Pancreas (tissue), 10 donors: ENCODE measurements around the gene TSPAN32. TPM values are rescaled to one million over a fixed set of nuclear protein-coding genes. Genes with fewer than 3 reads are reported as not detected.
A peak's percentile ranks its signal among the peaks of the same experiment; 100 is the strongest.

Experiments
- ATAC-seq, 4 donors: fragments of 200-7000 bp; cut with Tn5 transposase; one replicate each; pipeline versions ENCODE4 v1.8.0 to v1.9.1; 2020; ENCODE audit warnings: mild to moderate bottlenecking in 4 of 4, moderate library complexity in 4 of 4
- DNase-seq, 6 donors: peaks; one replicate each; pipeline ENCODE4 v3.0.0-alpha.2; 2020
- FAIRE-seq: peaks from 2 replicates; lab custom pipeline; 2012; peaks lifted over from hg19 to GRCh38; lab: Jason Lieb, UNC
- H3K27ac ChIP-seq, 4 donors: fragments of 200-600 bp; sonication (generic); 1 replicate in 3 of 4; 2 replicates in 1 of 4; pipeline versions ENCODE4 v1.5.0 to v1.8.0; 2020
- H3K27me3 ChIP-seq, 4 donors: fragments of 200-600 bp; one replicate each; pipeline ENCODE4 v1.8.0; 2021
- H3K36me3 ChIP-seq, 3 donors: fragments of 200-600 bp; sonication (generic) in 1 of 3; one replicate each; pipeline versions ENCODE4 v1.5.0 to v1.8.0; 2020 to 2021
- H3K4me1 ChIP-seq, 3 donors: fragments of 200-600 bp; one replicate each; pipeline ENCODE4 v1.8.0; 2021
- H3K4me3 ChIP-seq, 4 donors: fragments of 200-600 bp; sonication (generic) in 2 of 4; one replicate each; pipeline versions ENCODE4 v1.5.0 to v1.8.0; 2020 to 2021
- H3K9me3 ChIP-seq, 4 donors: fragments of 200-600 bp; one replicate each; pipeline ENCODE4 v1.8.0; 2021
- WGBS, 2 donors: extraction: QIAGEN DNeasy Blood & Tissue Kit; methylation state at CpG; one replicate each; pipeline ENCODE4 v1.1.7; 2013; 5-methylcytosine and 5-hydroxymethylcytosine counted together
- intact Hi-C, 3 donors: fragments of 100-400 bp; cut with DNase I; formaldehyde crosslinking; loops; one replicate each; pipeline versions ENCODE4 v1.11.1 to v1.14.2; 2022
- polyA plus RNA-seq, 2 donors: library from polyadenylated mRNA; stranded (reverse); fragments of 200-250 nt; gene quantifications; one replicate each; pipeline ENCODE4 v1.2.3, GENCODE V29; 2013
- total RNA-seq, 6 donors: library from RNA; stranded (reverse); fragmentation: NEBNext Ultra II Directional in 4 of 6; extraction: Animal tissue kit (Norgen Biotek cat#: 25700) in 4 of 6; gene quantifications; one replicate each; pipeline versions ENCODE4 v1.2.1 to v1.2.4, GENCODE V29; 2021 to 2023
- TF ChIP-seq, protein P1 (sequence below), 4 donors: fragments of 200-600 bp; sonication (generic) in 3 of 4; IDR thresholded peaks; one replicate each; pipeline versions ENCODE4 v1.5.0 to v1.8.0; 2021; ENCODE audit warnings: antibody characterized with exemption in 4 of 4
- donor health status: healthy with polysubstance abuse.
- donor health status: DM: no; HTN: no; CAD: no; lungs with moderate emphysema.
- donor health status: DM: no; HTN: no; CAD: no.
- donor health status: control.
- donor health status: control.
- donor health status: Bipolar disorder and iron deficiency.
- donor health status: DM: yes; HTN: yes; CAD: no.
- donor health status: DM: no; HTN: no; CAD: no.
- donor health status: DM: no; HTN: no; CAD: no.
- donor health status: DM: yes; HTN: yes; CAD: no.

TSPAN32 gene
- total and polyA plus RNA-seq, 8 donors = 0.25 to 1.4 (median 0.49) TPM; not detected in 1

DNA sequence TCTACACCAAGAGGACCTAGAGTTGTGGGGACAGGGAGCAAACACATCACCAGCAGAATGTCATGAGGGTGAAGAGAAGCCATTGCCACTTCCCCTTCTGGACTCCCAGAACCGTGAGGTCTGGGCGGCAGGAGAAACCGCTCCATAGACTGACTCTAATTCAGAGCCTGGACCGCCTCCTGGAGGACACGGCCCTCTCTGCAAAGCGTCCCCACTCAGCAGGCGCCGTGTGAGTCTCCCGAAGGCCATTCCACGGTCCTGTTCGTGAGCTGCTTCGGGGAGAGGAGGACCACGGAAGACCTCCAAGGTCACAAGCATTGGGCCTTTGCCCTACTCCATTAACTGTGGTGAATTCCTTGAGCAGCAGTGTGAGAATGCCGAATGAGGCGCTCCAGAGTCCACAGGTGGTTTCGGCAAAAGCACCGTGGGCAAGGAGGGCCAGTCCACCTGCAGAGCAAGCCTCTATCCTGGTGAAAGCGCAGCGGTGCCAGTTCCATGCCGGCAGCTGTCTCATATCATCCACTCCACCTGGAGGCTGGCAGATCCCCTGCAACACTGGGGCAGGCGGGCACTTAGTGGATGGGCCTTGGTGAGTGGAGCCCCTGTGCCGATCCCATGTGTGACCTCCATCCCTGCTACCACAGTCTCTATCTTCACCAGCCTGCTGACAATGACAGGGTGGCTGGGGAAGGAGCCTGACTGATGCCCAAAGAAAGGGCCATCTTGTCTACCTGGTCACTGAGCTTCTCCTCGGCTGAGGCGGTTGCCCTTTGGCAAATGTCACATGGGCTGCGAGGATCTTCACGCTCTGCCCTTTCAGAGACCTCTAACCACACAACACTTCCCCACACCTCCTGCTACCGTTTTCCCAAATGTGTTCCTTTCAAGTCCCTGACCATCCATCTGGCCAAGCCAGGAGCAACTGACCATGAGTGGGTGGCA, 7.6 kb upstream of the TSPAN32 start:
- intact Hi-C loops = no loop called here

DNA sequence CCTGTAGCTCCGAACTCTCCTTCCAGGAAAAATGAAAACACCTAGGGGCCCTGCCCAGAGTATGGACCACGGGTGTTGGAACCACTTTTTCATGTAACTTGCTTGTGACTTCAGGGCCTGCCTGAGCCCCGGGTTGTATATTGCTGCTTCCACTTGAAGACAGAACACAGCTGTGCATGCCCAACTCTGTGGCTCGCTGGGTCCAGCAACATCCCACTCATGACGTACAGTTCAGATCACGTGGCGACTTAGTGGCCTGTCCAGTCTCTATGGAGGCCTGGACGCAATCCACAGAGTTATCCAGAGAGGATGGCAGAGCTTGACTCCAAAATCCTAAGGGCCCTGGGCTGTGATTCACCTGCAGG, 6.9 kb upstream of the TSPAN32 start:
- Histone ChIP-seq H3K27ac (no peak overlapping the region), H3K4me1 (no peaks in the 10 kb centered on the region), H3K27me3 (no peaks in the 10 kb centered on the region), H3K9me3 (no peaks in the 10 kb centered on the region), H3K4me3 (no peak overlapping the region), H3K36me3 (no peaks in the 10 kb centered on the region)
- TF ChIP-seq, protein P1, sequence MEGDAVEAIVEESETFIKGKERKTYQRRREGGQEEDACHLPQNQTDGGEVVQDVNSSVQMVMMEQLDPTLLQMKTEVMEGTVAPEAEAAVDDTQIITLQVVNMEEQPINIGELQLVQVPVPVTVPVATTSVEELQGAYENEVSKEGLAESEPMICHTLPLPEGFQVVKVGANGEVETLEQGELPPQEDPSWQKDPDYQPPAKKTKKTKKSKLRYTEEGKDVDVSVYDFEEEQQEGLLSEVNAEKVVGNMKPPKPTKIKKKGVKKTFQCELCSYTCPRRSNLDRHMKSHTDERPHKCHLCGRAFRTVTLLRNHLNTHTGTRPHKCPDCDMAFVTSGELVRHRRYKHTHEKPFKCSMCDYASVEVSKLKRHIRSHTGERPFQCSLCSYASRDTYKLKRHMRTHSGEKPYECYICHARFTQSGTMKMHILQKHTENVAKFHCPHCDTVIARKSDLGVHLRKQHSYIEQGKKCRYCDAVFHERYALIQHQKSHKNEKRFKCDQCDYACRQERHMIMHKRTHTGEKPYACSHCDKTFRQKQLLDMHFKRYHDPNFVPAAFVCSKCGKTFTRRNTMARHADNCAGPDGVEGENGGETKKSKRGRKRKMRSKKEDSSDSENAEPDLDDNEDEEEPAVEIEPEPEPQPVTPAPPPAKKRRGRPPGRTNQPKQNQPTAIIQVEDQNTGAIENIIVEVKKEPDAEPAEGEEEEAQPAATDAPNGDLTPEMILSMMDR (IDR thresholded peaks at IDR 0.05) = no peak
- ATAC-seq (no peak), FAIRE-seq (no peak), DNase-seq (peak in 1 of 6 donors; percentile 25)
- intact Hi-C loops = loop anchor here in 1 of 3 donors (5.0 kb wide), 1 partner anchor 98 kb away; no protein-coding TSS in a partner anchor
- 77 to 83% methylated on average over 8 of the region's 8 CpGs for WGBS, 2 donors

More for the DNA sequence above, 7.6 kb upstream of the TSPAN32 start:
- 76% methylated on average over 27 of the region's 27 CpGs for WGBS, 2 donors
- TF ChIP-seq, protein P1 (IDR thresholded peaks at IDR 0.05) = no peak
- H3K4me3 ChIP-seq = no peak overlapping the region
- ATAC-seq = peak in 1 of 4 donors; percentile 41
- H3K9me3 ChIP-seq = no peaks in the 10 kb centered on the region
- no peak overlapping the region for H3K27ac ChIP-seq
- peak in 2 of 6 donors; percentile 6 to 45 for DNase-seq
- no peaks in the 10 kb centered on the region for H3K27me3 ChIP-seq
- peaks cover 0 to under 1% (median 0%) of the 10 kb centered on the region in 3 donors for H3K4me1 ChIP-seq
- H3K36me3 ChIP-seq = no peaks in the 10 kb centered on the region
- FAIRE-seq = no peak

DNA sequence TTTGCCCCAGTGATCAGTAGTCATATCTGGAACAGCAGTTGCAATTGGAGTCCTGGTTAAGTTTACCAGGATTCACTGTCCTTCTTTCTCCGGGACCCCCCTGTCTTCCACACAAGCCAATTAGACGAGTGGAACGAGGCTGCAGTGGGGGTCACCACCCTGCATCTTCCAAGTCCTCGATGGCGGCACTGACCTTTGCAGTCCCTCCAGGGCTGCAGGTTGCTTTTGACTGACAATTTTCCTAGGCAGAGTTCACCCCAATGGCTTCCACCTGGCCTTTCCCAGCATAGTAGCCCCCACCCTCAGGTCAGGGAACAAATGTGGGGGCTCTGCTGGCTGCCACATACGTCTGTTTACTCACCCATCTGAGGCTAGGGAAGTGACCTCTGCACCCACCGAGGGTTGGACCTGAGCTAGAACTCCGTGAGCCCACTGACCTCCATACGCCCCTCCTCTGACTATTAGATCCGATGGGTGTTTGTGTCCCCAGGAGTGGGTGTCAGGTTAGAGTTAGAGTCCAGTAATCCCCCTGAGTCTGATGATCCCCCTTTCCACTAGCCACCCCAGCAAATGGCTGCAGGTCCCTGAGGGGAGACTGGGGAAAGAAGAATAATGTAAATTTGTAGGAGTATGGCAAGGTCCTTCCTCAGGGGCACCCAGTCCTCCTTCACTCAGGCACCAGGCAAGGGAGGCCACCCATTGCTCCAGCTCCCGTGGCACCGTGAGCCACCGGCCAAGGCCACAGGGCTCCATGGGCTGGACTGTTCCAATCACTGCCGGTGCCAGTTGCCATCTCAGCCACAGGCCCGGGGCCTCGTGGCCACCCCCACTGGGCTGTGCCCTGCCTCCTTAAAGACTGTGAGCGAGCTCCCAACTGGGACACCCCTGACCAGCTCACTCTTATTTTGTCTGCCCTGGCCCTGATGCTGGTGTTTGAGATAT, 5.6 kb upstream of the TSPAN32 start:
- WGBS, 2 donors = 65 to 77% methylated on average over 17 of the region's 17 CpGs
- DNase-seq = peak in 3 of 6 donors; percentile 6 to 53 (median 32)

DNA sequence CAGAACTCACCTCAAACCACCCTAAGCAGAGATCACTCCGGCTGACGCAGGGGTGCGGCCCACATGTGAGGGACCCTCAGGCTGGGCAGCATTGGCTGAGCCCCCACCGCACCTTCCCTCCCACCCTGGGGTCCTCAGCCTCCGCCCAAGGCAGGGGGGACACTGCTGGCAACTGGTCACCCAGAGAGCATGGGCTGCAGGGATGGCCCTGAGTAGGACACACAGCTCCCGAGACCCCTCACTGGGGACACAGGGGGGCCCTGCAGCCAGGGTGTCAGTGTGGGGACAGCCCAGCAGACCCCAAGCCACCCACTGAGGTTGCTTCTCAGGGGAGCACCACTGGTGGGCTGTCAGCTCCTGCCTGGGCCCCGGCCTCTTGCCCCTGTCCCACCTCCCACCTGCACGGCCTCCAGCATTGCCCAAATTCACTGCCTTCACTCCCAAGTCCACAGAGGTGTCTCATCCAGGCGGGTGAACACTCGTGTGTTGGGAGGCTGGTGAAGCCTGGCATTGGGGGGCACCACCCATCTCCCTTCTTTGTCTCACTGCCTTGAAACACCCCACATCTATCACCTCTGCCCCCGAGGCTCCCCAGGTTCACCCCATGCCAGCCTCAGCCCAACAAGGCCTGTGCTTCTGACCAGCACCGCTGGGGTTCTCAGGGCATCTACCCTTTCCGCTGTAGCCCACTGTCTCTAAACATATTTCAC, 4.7 kb upstream of the TSPAN32 start:
- no peaks in the 10 kb centered on the region for H3K27me3 ChIP-seq
- no peaks in the 10 kb centered on the region for H3K36me3 ChIP-seq
- H3K9me3 ChIP-seq = no peaks in the 10 kb centered on the region
- H3K27ac ChIP-seq = no peak overlapping the region
- no peak for FAIRE-seq
- no peak for ATAC-seq
- TF ChIP-seq, protein P1 (IDR thresholded peaks at IDR 0.05) = no peak
- intact Hi-C loops = loop anchor here in 1 of 3 donors (5.0 kb wide), 1 partner anchor 100 kb away; no protein-coding TSS in a partner anchor
- peak in 3 of 6 donors; percentile 4 to 55 (median 44) for DNase-seq
- no peak overlapping the region for H3K4me3 ChIP-seq
- no peaks in the 10 kb centered on the region for H3K4me1 ChIP-seq
- WGBS, 2 donors = 75 to 82% methylated on average over 12 to 13 of the region's 13 CpGs

More for the DNA sequence above, 5.6 kb upstream of the TSPAN32 start:
- Histone ChIP-seq H3K27ac (no peak overlapping the region), H3K4me1 (no peaks in the 10 kb centered on the region), H3K36me3 (no peaks in the 10 kb centered on the region), H3K9me3 (no peaks in the 10 kb centered on the region), H3K4me3 (no peak overlapping the region), H3K27me3 (no peaks in the 10 kb centered on the region)
- no peak for FAIRE-seq
- TF ChIP-seq, protein P1 (IDR thresholded peaks at IDR 0.05) = no peak
- no peak for ATAC-seq
- intact Hi-C loops = loop anchor here in 1 of 3 donors (5.0 kb wide), 1 partner anchor 99 kb away; no protein-coding TSS in a partner anchor
